Mammary microvascular endothelial cell (primary cell): Measurements from ENCODE around the gene IGFBP5. TPM values are rescaled to one million over a fixed set of nuclear protein-coding genes. Genes with fewer than 3 reads are reported as not detected.

Experiments used
- total RNA-seq: library from RNA; depleted of rRNA; stranded (reverse); fragments of >200 nt; gene quantifications from 2 replicates; pipeline ENCODE4 v1.2.3, GENCODE V29; 2015

Gene IGFBP5, protein sequence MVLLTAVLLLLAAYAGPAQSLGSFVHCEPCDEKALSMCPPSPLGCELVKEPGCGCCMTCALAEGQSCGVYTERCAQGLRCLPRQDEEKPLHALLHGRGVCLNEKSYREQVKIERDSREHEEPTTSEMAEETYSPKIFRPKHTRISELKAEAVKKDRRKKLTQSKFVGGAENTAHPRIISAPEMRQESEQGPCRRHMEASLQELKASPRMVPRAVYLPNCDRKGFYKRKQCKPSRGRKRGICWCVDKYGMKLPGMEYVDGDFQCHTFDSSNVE
- 0.33 and 1.0 TPM in 2 replicates for total RNA-seq

DNA sequence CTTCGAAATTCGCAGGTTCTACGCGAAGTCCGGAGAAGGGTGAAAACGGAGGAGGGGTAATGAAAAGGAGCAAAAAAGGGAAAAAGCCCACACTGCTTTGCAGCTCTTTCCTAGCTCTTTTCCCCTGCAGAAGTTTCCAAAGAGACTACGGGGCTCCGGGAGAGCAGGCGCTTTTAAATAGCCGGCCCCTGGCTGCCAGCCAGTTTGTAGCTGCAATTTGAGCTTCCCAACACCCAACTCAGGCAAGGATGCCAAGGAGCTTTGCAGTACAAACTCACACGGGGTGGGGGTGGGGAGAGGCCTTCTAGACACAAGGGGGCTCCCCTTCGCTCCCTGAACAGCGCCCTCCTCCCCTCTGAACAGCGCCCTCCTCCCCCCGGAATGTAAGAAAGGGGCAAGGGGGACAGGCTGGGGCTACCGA lies at the start of gene IGFBP5:
TSS of gene IGFBP5 (minus strand) at position 149 of the 421 bp plus-strand sequence. CDS start 774 bp downstream, outside the sequence.

DNA sequence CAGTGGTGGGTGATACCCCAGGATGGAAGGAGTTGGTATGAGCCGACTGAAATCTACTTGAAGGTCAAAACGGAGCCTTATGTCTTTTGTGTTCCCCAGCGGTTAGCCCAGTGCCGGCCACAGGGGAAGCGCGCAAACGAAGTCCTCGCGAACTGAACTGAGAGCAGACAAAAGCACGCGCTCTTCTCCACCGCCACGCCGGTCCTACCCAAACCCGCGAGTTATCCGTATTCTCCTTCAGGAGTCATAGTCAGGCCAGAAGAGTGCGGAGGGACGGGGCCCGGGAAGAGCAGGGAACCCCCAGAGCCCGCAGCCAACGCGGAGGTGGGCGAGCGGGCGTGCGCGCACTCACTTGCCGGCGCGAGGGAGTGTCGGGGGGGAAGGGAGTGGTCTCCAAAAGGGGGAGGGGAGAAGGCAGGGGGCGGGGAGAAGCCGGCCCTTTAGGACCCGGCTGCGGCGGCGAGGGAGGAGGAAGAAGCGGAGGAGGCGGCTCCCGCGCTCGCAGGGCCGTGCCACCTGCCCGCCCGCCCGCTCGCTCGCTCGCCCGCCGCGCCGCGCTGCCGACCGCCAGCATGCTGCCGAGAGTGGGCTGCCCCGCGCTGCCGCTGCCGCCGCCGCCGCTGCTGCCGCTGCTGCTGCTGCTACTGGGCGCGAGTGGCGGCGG lies 62.3 kb downstream of the IGFBP5 start, which contains the start of gene IGFBP2:
TSS of gene IGFBP2 (plus strand) at position 469 of the 664 bp plus-strand sequence. CDS start at position 573, 104 bp downstream.

Other genes with a start within 250 kb of the IGFBP5 start
- gene RPL37A, start 196.7 kb downstream of the IGFBP5 start, total RNA-seq, result 1,616 and 1,741 TPM in 2 replicates
- gene IGFBP2, start 62.1 kb downstream of the IGFBP5 start, total RNA-seq, result 248 and 250 TPM in 2 replicates
- not detected in 2 replicates for gene TNP1, start 164.5 kb upstream of the IGFBP5 start, total RNA-seq